Astrocyte (in vitro differentiated cells and primary cell): ENCODE data around the gene SGCA.

Experiments used
- EZH2 ChIP-seq: IDR thresholded peaks from 2 replicates; pipeline ENCODE4 v1.6.1; 2012; ENCODE audit warnings: mild to moderate bottlenecking, low read length, inconsistent platforms; ENCODE audit not compliant: insufficient read depth
- TF ChIP-seq, protein P1 (sequence below): IDR thresholded peaks from 2 replicates; pipeline ENCODE4 v1.5.1; 2011; ENCODE audit warnings: low read depth, mild to moderate bottlenecking, inconsistent platforms, low read length, moderate library complexity; ENCODE audit not compliant: insufficient read depth

DNA sequence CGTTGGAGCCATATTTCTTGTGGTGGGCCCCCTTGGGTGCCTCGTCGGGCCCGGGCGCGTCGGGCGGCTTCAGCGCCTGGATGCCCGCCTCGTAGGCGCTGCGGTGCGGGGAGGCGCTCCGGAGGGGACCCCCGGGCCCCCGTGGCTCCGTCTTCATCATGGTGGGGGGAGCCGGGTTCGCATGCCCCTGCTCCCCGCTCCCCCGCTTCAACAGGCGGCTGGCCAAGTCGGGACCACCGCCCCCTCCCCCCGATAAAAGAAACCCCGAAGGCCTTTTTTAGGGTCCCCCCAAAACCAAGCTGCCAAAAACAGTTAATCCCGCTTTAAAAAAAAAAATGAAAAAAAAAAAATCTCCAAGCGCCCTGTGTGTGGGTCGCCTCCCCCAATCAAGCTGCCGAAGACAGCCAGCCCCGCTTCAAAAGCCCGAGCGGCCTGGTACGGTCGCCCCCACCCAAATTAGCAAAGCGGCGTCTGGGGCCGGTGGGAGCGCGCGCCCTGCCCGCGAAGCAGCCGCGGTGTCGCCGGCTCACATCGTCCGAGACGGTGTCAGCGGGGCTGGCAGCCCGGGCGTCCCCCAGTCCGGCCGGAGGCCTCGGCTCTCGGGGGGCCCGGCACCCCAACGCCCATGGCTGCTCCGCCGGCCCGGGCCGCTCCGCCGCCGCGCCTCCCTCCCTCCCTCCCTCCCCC, 15.3 kb upstream of the SGCA start, which contains the start of gene PPP1R9B:
- no peak for TF ChIP-seq EZH2
- TF ChIP-seq, protein P1, sequence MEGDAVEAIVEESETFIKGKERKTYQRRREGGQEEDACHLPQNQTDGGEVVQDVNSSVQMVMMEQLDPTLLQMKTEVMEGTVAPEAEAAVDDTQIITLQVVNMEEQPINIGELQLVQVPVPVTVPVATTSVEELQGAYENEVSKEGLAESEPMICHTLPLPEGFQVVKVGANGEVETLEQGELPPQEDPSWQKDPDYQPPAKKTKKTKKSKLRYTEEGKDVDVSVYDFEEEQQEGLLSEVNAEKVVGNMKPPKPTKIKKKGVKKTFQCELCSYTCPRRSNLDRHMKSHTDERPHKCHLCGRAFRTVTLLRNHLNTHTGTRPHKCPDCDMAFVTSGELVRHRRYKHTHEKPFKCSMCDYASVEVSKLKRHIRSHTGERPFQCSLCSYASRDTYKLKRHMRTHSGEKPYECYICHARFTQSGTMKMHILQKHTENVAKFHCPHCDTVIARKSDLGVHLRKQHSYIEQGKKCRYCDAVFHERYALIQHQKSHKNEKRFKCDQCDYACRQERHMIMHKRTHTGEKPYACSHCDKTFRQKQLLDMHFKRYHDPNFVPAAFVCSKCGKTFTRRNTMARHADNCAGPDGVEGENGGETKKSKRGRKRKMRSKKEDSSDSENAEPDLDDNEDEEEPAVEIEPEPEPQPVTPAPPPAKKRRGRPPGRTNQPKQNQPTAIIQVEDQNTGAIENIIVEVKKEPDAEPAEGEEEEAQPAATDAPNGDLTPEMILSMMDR = no peak
